HCT116 (cell line): ENCODE results near the gene SPRR2E. TPM values are rescaled to one million over a fixed set of nuclear protein-coding genes. Genes with fewer than 3 reads are reported as not detected.

Source experiments
- ATAC-seq: fragments of 200-7000 bp; cut with Tn5 transposase; 2 replicates; pipeline ENCODE4 v1.9.1; 2020; ENCODE audit warnings: mild to moderate bottlenecking, moderate library complexity
- BruUV-seq: library from RNA; stranded (reverse); fragments of 400-500 nt; replicated peaks from 2 replicates; lab custom pipeline; 2021; lab: Mats Ljungman, UMichigan
- CTCF ChIA-PET: fragments of 300-600 bp; sonication (Branson Sonifier 250); formaldehyde crosslinking; loops from one replicate; lab custom pipeline; 2021; ENCODE audit warnings: antibody characterized with exemption; lab: Charles Lee
- POLR2A ChIA-PET: fragments of 300-600, 350-600 bp; sonication (Branson Sonifier 250); formaldehyde crosslinking; loops from one replicate; lab custom pipeline; 2021; ENCODE audit warnings: antibody characterized with exemption; lab: Charles Lee
- RAD21 ChIA-PET, 2 experiments: fragments of 300-600 bp; sonication (Branson Sonifier 250); formaldehyde crosslinking; loops; one replicate each; lab custom pipeline; 2023; ENCODE audit warnings: low total read pairs in 2 of 2; ENCODE audit not compliant: uncharacterized antibody in 2 of 2, unreplicated experiment in 2 of 2, low non-redundant PET in 1 of 2; lab: Charles Lee
- DNase-seq: peaks from one replicate; pipeline ENCODE4 v3.0.0-alpha.2; 2010; ENCODE audit warnings: low read depth, low spot score
- H2AFZ ChIP-seq: fragments of 200-600 bp; shearing (Covaris generic), sonication (generic); 2 replicates; pipeline ENCODE4 v1.6.1; 2017; ENCODE audit warnings: low read depth, mixed run types, mixed read lengths, antibody characterized with exemption, low read length; ENCODE audit not compliant: poor library complexity, severe bottlenecking
- H3K27ac ChIP-seq: 2 replicates; pipeline ENCODE4 v1.5.1; 2012; ENCODE audit warnings: low read depth, low read length
- H3K27me3 ChIP-seq: fragments of 200-600 bp; sonication (generic); 2 replicates; pipeline ENCODE4 v1.6.1; 2016; ENCODE audit warnings: mixed run types, low read length, mixed read lengths; ENCODE audit not compliant: insufficient read depth
- H3K36me3 ChIP-seq, 2 experiments: fragments of 200-500 bp in 1 of 2; fragments of 200-600 bp in 1 of 2; sonication (Bioruptor generic) in 1 of 2; sonication (generic) in 1 of 2; 2 replicates each; pipeline versions ENCODE4 v1.5.1 to v1.6.1; 2014 to 2016; ENCODE audit warnings: low read length in 2 of 2, inconsistent platforms in 1 of 2, mixed read lengths in 1 of 2, mixed run types in 1 of 2; ENCODE audit not compliant: insufficient read depth in 2 of 2, control insufficient read depth in 1 of 2
- H3K4me1 ChIP-seq, 2 experiments: fragments of 200-600 bp in 1 of 2; sonication (generic) in 1 of 2; 2 replicates each; pipeline versions ENCODE4 v1.5.1 to v1.6.1; 2012 to 2017; ENCODE audit warnings: low read length in 2 of 2, inconsistent platforms in 1 of 2, mild to moderate bottlenecking in 1 of 2, mixed read lengths in 1 of 2, mixed run types in 1 of 2, moderate library complexity in 1 of 2; ENCODE audit not compliant: insufficient read depth in 2 of 2, control insufficient read depth in 1 of 2
- H3K4me2 ChIP-seq: fragments of 200-600 bp; sonication (generic); 2 replicates; pipeline ENCODE4 v1.6.1; 2017; ENCODE audit warnings: mixed run types, low read length, mixed read lengths
- H3K4me3 ChIP-seq, 2 experiments: fragments of 200-600 bp in 1 of 2; sonication (generic) in 1 of 2; replicated peaks in 1 of 2; 2 replicates each; pipeline ENCODE4 v1.5.1; 2011 to 2016; ENCODE audit warnings: low read length in 2 of 2, control low read depth in 1 of 2, low read depth in 1 of 2, mild to moderate bottlenecking in 1 of 2, mixed read lengths in 1 of 2, mixed run types in 1 of 2
- H3K79me2 ChIP-seq: fragments of 200-600 bp; sonication (generic); 2 replicates; pipeline ENCODE4 v1.6.1; 2017; ENCODE audit warnings: mild to moderate bottlenecking, mixed run types, low read length, moderate library complexity, mixed read lengths; ENCODE audit not compliant: insufficient read depth
- H3K9ac ChIP-seq: fragments of 200-600 bp; sonication (generic); 2 replicates; pipeline ENCODE4 v1.6.1; 2016; ENCODE audit warnings: low read length, mixed read lengths
- H3K9me2 ChIP-seq: fragments of 200-600 bp; sonication (generic), shearing (Covaris generic); 2 replicates; pipeline ENCODE4 v1.6.1; 2017; ENCODE audit warnings: mixed run types, mild to moderate bottlenecking, moderate library complexity; ENCODE audit not compliant: insufficient read depth
- H3K9me3 ChIP-seq, 2 experiments: fragments of 200-500 bp in 1 of 2; fragments of 200-600 bp in 1 of 2; sonication (Bioruptor generic) in 1 of 2; sonication (generic) in 1 of 2; 2 replicates each; pipeline ENCODE4 v1.6.1; 2014 to 2017; ENCODE audit warnings: low read length in 2 of 2, mixed read lengths in 2 of 2, inconsistent platforms in 1 of 2, low read depth in 1 of 2, mild to moderate bottlenecking in 1 of 2, mixed run types in 1 of 2, moderate library complexity in 1 of 2; ENCODE audit not compliant: control insufficient read depth in 1 of 2, insufficient read depth in 1 of 2
- H4K20me1 ChIP-seq: fragments of 200-600 bp; sonication (generic), shearing (Covaris generic); 2 replicates; pipeline ENCODE4 v1.6.1; 2017; ENCODE audit warnings: mixed run types, mild to moderate bottlenecking, moderate library complexity; ENCODE audit not compliant: insufficient read depth
- ATF3 ChIP-seq: IDR thresholded peaks from 2 replicates; pipeline ENCODE4 v1.6.1; 2012
- CBX3 ChIP-seq: IDR thresholded peaks from 2 replicates; pipeline ENCODE4 v1.6.1; 2012; ENCODE audit warnings: low read depth
- CEBPB ChIP-seq: IDR thresholded peaks from 2 replicates; pipeline ENCODE4 v1.6.1; 2012; ENCODE audit warnings: low read depth
- CTCF ChIP-seq, 3 experiments: fragments of 200-600 bp in 1 of 3; sonication (generic) in 1 of 3; IDR thresholded peaks in 2 of 3; conservative IDR thresholded peaks in 1 of 3; 2 replicates each; pipeline ENCODE4 v1.5.1; 2012 to 2017; ENCODE audit warnings: low read depth in 2 of 3, low read length in 2 of 3, antibody characterized with exemption in 1 of 3, borderline replicate concordance in 1 of 3, control low read depth in 1 of 3, mild to moderate bottlenecking in 1 of 3, mixed read lengths in 1 of 3, mixed run types in 1 of 3, moderate library complexity in 1 of 3; ENCODE audit not compliant: insufficient read depth in 1 of 3
- EZH2phosphoT487 ChIP-seq: fragments of 200-600 bp; IDR thresholded peaks from 2 replicates; pipeline ENCODE4 v1.6.1; 2018; ENCODE audit warnings: antibody characterized with exemption, borderline replicate concordance
- FOSL1 ChIP-seq: IDR thresholded peaks from 2 replicates; pipeline ENCODE4 v1.6.1; 2012; ENCODE audit warnings: low read depth
- POLR2AphosphoS5 ChIP-seq: IDR thresholded peaks from 2 replicates; pipeline ENCODE4 v1.6.1; 2011; ENCODE audit warnings: mild to moderate bottlenecking, low read depth, low read length, moderate library complexity
- RAD21 ChIP-seq: IDR thresholded peaks from 2 replicates; pipeline ENCODE4 v1.6.1; 2012; ENCODE audit warnings: low read depth, mild to moderate bottlenecking
- SIN3A ChIP-seq: IDR thresholded peaks from 2 replicates; pipeline ENCODE4 v1.6.1; 2012; ENCODE audit warnings: low read depth
- ZBTB33 ChIP-seq: IDR thresholded peaks from 2 replicates; pipeline ENCODE4 v1.6.1; 2011; ENCODE audit warnings: mild to moderate bottlenecking, low read length, moderate library complexity; ENCODE audit not compliant: insufficient replicate concordance; ENCODE audit errors: extremely low read depth
- ZFX ChIP-seq: fragments of 450-650 bp; IDR thresholded peaks from 2 replicates; pipeline ENCODE4 v1.6.1; 2017
- ZNF274 ChIP-seq: fragments of 200-500 bp; sonication (Bioruptor generic); IDR thresholded peaks from 2 replicates; pipeline ENCODE4 v1.6.1; 2014; ENCODE audit warnings: mild to moderate bottlenecking, low read depth, low read length, inconsistent platforms
- intact Hi-C: fragments of 100-400 bp; cut with micrococcal nuclease; formaldehyde crosslinking; loops from 2 replicates; pipeline ENCODE4 v1.10.0; 2022
- total RNA-seq: library from RNA; stranded (reverse); gene quantifications from one replicate; pipeline ENCODE4 v1.2.1, GENCODE V29; 2021; ENCODE audit not compliant: unreplicated experiment

The SPRR2E gene
- total RNA-seq, 1 experiment from 2014 or later = not detected

- ChIA-PET CTCF (no interaction called here), RAD21 (no interaction called here), POLR2A (no interaction called here)
- Histone ChIP-seq H3K27ac (no peak overlapping the region), H3K79me2 (no peaks in the 10 kb centered on the region), H3K4me1 (peaks cover 7 to 12% of the 10 kb centered on the region in 2 experiments), H3K27me3 (no peaks in the 10 kb centered on the region; the same call in 1 of the 2 replicates), H3K4me2 (no peak overlapping the region), H2AFZ (no peak overlapping the region), H3K9me2 (no peaks in the 10 kb centered on the region), H3K4me3 (no peak overlapping the region), H3K36me3 (no peaks in the 10 kb centered on the region), H3K9me3 (no peaks in the 10 kb centered on the region), H4K20me1 (no peaks in the 10 kb centered on the region), H3K9ac (no peak overlapping the region)
- no peak for ATAC-seq
- no TSS peak for BruUV-seq
- no peak for DNase-seq
- intact Hi-C loops = no loop called here
- TF ChIP-seq ATF3 (no peak), RAD21 (no peak), SIN3A (no peak), ZFX (no peak), POLR2AphosphoS5 (no peak)
Observed at GRCh38 chr1:153120945-153121344, 26.6 kb upstream of the SPRR2E start.

- peak overlapping the region; percentile 18 for H2AFZ ChIP-seq
- peaks cover 7 to 12% of the 10 kb centered on the region in 2 experiments for H3K4me1 ChIP-seq
- peaks cover 7% of the 10 kb centered on the region for H3K27me3 ChIP-seq
Observed at GRCh38 chr1:153119491-153119971, 25.2 kb upstream of the SPRR2E start.

More at GRCh38 chr1:153119491-153119971, 25.2 kb upstream of the SPRR2E start:
- H3K79me2 ChIP-seq = no peaks in the 10 kb centered on the region
- intact Hi-C loops = no loop called here
- H3K27ac ChIP-seq = no peak overlapping the region
- ATAC-seq (no peak), DNase-seq (no peak)
- H3K36me3 ChIP-seq = no peaks in the 10 kb centered on the region
- H3K9ac ChIP-seq = no peak overlapping the region
- ChIA-PET RAD21 (no interaction called here), POLR2A (no interaction called here), CTCF (interaction anchor here (1.5 kb wide), 1 partner anchor 73 kb away, joined by 4 read pairs; no protein-coding TSS in a partner anchor)
- H4K20me1 ChIP-seq = no peaks in the 10 kb centered on the region
- H3K4me2 ChIP-seq = no peak overlapping the region
- TF ChIP-seq SIN3A (no peak), EZH2phosphoT487 (no peak), ZFX (no peak), CEBPB (no peak), CTCF (IDR thresholded peaks at IDR 0.05 in 2 of 3, conservative IDR thresholded peaks at IDR 0.05 in 1 of 3; ENCODE audit: borderline replicate concordance in 1 of 3, insufficient read depth in 1 of 3, low read depth in 2 of 3, low read length in 2 of 3) (no peak), ZNF274 (no peak), CBX3 (no peak), ZBTB33 (no peak), ATF3 (no peak), FOSL1 (no peak)
- BruUV-seq = no TSS peak
- no peak overlapping the region for H3K4me3 ChIP-seq
- no peaks in the 10 kb centered on the region for H3K9me2 ChIP-seq
- H3K9me3 ChIP-seq = no peaks in the 10 kb centered on the region
